HG03039 (cell line): ENCODE measurements around the gene ABHD6.
"Not testable (repeated sequence)": the region's sequence is repeated elsewhere in the genome, so short reads cannot be mapped to it uniquely, and the experiment has no call there.

Experiments
- ATAC-seq: cut with Tn5 transposase; IDR thresholded peaks from one replicate; pipeline ENCODE4 v1.9.1; 2021; ENCODE audit warnings: mild to moderate bottlenecking, moderate library complexity; ENCODE audit not compliant: unreplicated experiment

Gene ABHD6

GRCh38 chr3:58337190-58337589, 99.6 kb downstream of the ABHD6 start:
- no peak for ATAC-seq

- not testable (repeated sequence) for ATAC-seq
These were observed 101.6 kb downstream of the ABHD6 start for GRCh38 chr3:58339146-58339545.

- no peak for ATAC-seq
These were observed 103.1 kb downstream of the ABHD6 start for GRCh38 chr3:58340594-58341244.

- no peak for ATAC-seq
These were observed 103.8 kb downstream of the ABHD6 start for GRCh38 chr3:58341376-58341775.

GRCh38 chr3:58342676-58343075, 105.1 kb downstream of the ABHD6 start:
- ATAC-seq = no peak
